Upper lobe of left lung (tissue), 4 donors: ENCODE data around the gene TBPL2.

Experiments used
- POLR2A ChIP-seq, 4 donors: fragments of 450-650 bp; IDR thresholded peaks; one replicate each; pipeline ENCODE4 v1.5.1; 2016 to 2017; ENCODE audit warnings: antibody characterized with exemption in 4 of 4, mild to moderate bottlenecking in 2 of 4
- POLR2AphosphoS5 ChIP-seq, 2 donors: sonication (generic); formaldehyde crosslinking; IDR thresholded peaks; one replicate each; pipeline ENCODE4 v1.5.1; 2017; ENCODE audit warnings: antibody characterized with exemption in 2 of 2

DNA sequence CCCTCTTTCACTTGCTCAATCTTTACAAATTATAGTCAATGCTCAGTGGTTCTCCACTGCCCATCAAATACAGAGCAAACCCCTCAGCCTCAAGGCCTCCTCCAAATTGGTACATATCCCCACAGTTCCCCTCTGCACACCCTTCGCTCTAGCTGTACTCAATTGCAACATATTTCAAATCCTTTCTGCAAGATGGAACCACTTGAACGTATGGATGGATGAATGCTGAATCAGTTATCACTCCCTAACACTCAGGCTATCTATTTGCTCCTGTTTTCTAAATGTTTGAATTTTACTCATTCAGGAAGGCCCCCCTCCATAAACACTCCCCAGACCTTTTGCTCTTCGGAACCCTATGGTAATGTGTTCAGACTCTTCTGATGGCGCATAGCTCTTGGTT is 53.3 kb downstream of the TBPL2 start:
- TF ChIP-seq POLR2A (IDR thresholded peaks at IDR 0.05) (no peak), POLR2AphosphoS5 (IDR thresholded peaks at IDR 0.05) (no peak)
